Activated gamma-delta T cell treated with Interleukin-2 at 50 U/mL for 16 hours (primary cell): Measurements from ENCODE around the gene ATP6V0D1.

Experiments used
- DNase-seq: peaks from one replicate; pipeline ENCODE4 v3.0.0-alpha.2; 2020

ATP6V0D1 gene

GRCh38 chr16:67400901-67401300 lies 80.1 kb downstream of the ATP6V0D1 start:
- no peak for DNase-seq

GRCh38 chr16:67399749-67400704 lies 80.9 kb downstream of the ATP6V0D1 start:
- no peak for DNase-seq

GRCh38 chr16:67399218-67399733 lies 81.7 kb downstream of the ATP6V0D1 start:
- DNase-seq: peak; percentile 27

GRCh38 chr16:67398546-67399217 lies 82.3 kb downstream of the ATP6V0D1 start:
- DNase-seq: no peak

- DNase-seq: no peak
Measured at GRCh38 chr16:67397812-67398545, 83.0 kb downstream of the ATP6V0D1 start.

GRCh38 chr16:67397036-67397801 lies 83.7 kb downstream of the ATP6V0D1 start:
- DNase-seq: no peak

GRCh38 chr16:67396159-67397035 lies 84.6 kb downstream of the ATP6V0D1 start:
- DNase-seq: no peak

GRCh38 chr16:67395458-67396158 lies 85.3 kb downstream of the ATP6V0D1 start:
- no peak for DNase-seq

GRCh38 chr16:67395105-67395457 lies 85.9 kb downstream of the ATP6V0D1 start:
- DNase-seq: no peak

- DNase-seq: no peak
Measured at GRCh38 chr16:67394155-67395104, 86.5 kb downstream of the ATP6V0D1 start.

- no peak for DNase-seq
Measured at GRCh38 chr16:67393788-67394154, 87.2 kb downstream of the ATP6V0D1 start.

GRCh38 chr16:67393111-67393787 lies 87.7 kb downstream of the ATP6V0D1 start, which contains the start of gene TPPP3:
Gene TPPP3, minus strand, starts transcription at chr16:67393498. Its CDS starts 2,387 bp downstream, at chr16:67391111.
- no peak for DNase-seq

GRCh38 chr16:67392301-67393059 lies 88.5 kb downstream of the ATP6V0D1 start:
- DNase-seq: no peak

GRCh38 chr16:67391424-67392300 lies 89.3 kb downstream of the ATP6V0D1 start:
- DNase-seq: no peak

GRCh38 chr16:67390816-67391423 lies 90.0 kb downstream of the ATP6V0D1 start:
- no peak for DNase-seq
